ENCODE data around the gene PAX5.

The PAX5 gene

DNA sequence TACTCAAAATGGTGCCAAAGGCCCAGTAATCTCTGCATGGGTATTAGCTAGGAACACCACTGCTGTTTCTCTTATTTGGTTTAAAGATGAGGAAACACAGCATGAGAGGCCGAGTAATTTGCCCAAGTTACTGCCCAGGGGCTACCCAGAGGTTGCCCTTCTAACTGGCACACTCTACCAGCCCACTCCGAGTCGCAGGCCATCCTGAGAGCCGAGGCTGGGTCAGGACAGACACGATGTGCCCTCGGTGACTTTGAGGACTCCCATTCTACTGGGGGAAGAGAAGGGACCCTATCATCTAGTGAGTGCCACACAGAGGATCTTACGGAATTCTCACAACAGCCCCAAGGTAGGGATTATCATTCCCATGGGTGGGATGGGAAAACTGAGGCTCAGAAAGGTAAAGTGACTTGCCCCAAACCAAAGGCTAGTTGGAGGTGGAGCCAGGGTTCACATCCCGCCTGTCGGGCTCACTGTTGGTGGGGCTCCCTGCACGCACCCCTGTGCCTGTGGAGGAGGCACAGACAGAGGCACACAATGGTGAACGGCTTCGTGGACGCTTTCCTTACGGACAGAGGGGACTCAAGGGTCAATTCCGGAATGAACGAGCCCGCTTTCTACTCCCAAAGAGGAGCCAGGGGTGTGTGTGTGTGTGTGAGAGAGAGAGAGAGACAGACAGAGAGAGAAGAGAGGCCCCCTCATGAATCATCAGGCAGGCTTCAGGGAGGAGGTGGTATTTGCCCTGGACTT is 236.4 kb downstream of the PAX5 start:
- H3K4me1 ChIP-seq: peaks cover 10% of the 10 kb centered on the region
- H3K4me2 ChIP-seq: no peak overlapping the region
- H3K9ac ChIP-seq: no peak overlapping the region
- no peak for TF ChIP-seq Cebpa-rat (IDR thresholded peaks at IDR 0.05)
- no peaks in the 10 kb centered on the region for H3K36me3 ChIP-seq
- no peaks in the 10 kb centered on the region for H4K20me1 ChIP-seq
- H3K4me3 ChIP-seq: no peak overlapping the region
- no peaks in the 10 kb centered on the region for H3K27me3 ChIP-seq
- no peak overlapping the region for H3K27ac ChIP-seq
- peaks cover 15% of the 10 kb centered on the region for H3K9me3 ChIP-seq

DNA sequence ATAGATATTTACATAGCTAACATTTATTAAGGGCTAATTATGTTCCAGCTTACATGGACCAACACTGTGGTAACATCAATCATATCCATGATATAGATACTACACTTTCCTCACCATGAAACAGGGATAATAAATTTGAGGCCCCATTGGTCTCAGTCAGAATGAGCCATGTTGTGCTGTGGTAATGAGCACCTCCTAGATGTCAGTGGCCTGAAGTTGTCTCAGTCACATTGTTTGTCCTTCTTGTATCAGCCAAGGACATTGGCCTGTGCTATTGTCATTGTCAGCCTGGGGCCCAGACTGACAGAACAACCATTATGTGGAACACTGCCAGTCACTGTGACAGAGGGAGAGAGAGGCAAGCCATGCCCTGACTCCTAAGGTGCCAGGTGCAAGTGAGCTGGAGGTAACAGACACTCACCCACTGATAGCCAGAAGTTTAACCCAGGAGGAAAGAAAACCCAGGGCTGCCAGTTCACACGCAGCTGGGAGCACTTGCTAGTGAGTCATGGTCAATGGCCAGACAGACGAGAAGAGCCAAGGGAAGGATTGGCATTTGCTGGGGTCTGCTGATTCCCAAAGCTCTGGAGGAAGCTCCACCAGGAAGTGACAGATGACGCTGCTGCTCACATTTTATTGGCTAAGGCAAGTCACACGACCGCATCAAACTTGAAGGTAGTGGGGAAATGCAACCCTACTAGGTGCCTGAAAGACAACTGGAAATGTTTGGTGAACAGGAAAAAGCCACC is 237.2 kb downstream of the PAX5 start:
- Histone ChIP-seq H3K9ac (no peak overlapping the region), H3K36me3 (no peaks in the 10 kb centered on the region)
- no peak for TF ChIP-seq Cebpa-rat (IDR thresholded peaks at IDR 0.05)

GRCh38 chr9:36794461-36794860 is 239.6 kb downstream of the PAX5 start:
- H3K9ac ChIP-seq: no peak overlapping the region
- no peak overlapping the region for H3K4me3 ChIP-seq
- no peaks in the 10 kb centered on the region for H3K27me3 ChIP-seq
- no peaks in the 10 kb centered on the region for H4K20me1 ChIP-seq
- no peaks in the 10 kb centered on the region for H3K36me3 ChIP-seq
- no peak overlapping the region for H3K27ac ChIP-seq
- no peaks in the 10 kb centered on the region for H3K4me1 ChIP-seq
- no peak overlapping the region for H3K4me2 ChIP-seq
- H3K9me3 ChIP-seq: peaks cover 15% of the 10 kb centered on the region
- TF ChIP-seq Cebpa-rat (IDR thresholded peaks at IDR 0.05): no peak

More for the DNA sequence above, 237.2 kb downstream of the PAX5 start:
- H3K27me3 ChIP-seq: no peaks in the 10 kb centered on the region
- H3K4me3 ChIP-seq: no peak overlapping the region
- H3K4me1 ChIP-seq: peaks cover 2% of the 10 kb centered on the region
- peaks cover 15% of the 10 kb centered on the region for H3K9me3 ChIP-seq
- no peak overlapping the region for H3K4me2 ChIP-seq
- no peaks in the 10 kb centered on the region for H4K20me1 ChIP-seq
- no peak overlapping the region for H3K27ac ChIP-seq

GRCh38 chr9:36793277-36793676 is 240.8 kb downstream of the PAX5 start:
- no peak overlapping the region for H3K4me3 ChIP-seq
- no peaks in the 10 kb centered on the region for H3K27me3 ChIP-seq
- TF ChIP-seq Cebpa-rat (IDR thresholded peaks at IDR 0.05): no peak
- H4K20me1 ChIP-seq: no peaks in the 10 kb centered on the region
- H3K36me3 ChIP-seq: no peaks in the 10 kb centered on the region
- H3K27ac ChIP-seq: no peak overlapping the region
- no peaks in the 10 kb centered on the region for H3K4me1 ChIP-seq
- no peak overlapping the region for H3K9ac ChIP-seq
- peaks cover 15% of the 10 kb centered on the region for H3K9me3 ChIP-seq
- no peak overlapping the region for H3K4me2 ChIP-seq

GRCh38 chr9:36791222-36791950 is 242.7 kb downstream of the PAX5 start:
- H3K4me1 ChIP-seq: peaks cover 6% of the 10 kb centered on the region; the same call in 1 of the 2 replicates
- H3K27ac ChIP-seq: no peak overlapping the region
- H3K4me2 ChIP-seq: no peak overlapping the region
- H3K27me3 ChIP-seq: no peaks in the 10 kb centered on the region
- no peak overlapping the region for H3K4me3 ChIP-seq
- peaks cover 15% of the 10 kb centered on the region for H3K9me3 ChIP-seq
- H3K36me3 ChIP-seq: no peaks in the 10 kb centered on the region
- no peaks in the 10 kb centered on the region for H4K20me1 ChIP-seq
- TF ChIP-seq Cebpa-rat (IDR thresholded peaks at IDR 0.05): no peak
- H3K9ac ChIP-seq: no peak overlapping the region

DNA sequence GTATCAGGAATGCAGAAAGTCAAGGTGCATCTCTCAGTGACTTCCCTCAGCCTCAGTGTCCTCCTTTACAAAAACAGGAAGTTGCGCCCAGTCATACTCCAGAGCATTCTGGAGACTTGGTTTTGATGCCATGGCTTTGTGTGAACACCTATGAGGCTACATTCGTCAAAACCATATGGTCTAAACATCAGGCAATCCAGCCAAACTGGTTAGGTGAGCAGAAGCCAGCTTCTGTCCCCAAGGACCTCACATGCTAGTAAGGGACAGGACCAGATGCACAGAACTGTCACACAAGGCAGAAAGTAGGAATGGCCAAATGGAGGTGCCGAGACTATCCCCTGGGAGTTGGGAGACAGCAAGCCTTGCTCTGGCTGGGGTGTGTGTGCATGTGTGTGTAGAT is 244.2 kb downstream of the PAX5 start:
- H3K36me3 ChIP-seq: no peaks in the 10 kb centered on the region
- H3K27me3 ChIP-seq: no peaks in the 10 kb centered on the region
- peaks cover 6% of the 10 kb centered on the region; the same call in 1 of the 2 replicates for H3K4me1 ChIP-seq
- H4K20me1 ChIP-seq: no peaks in the 10 kb centered on the region
- H3K9ac ChIP-seq: no peak overlapping the region
- H3K27ac ChIP-seq: no peak overlapping the region
- H3K4me2 ChIP-seq: no peak overlapping the region
- peaks cover 15% of the 10 kb centered on the region for H3K9me3 ChIP-seq
- no peak overlapping the region for H3K4me3 ChIP-seq
- TF ChIP-seq Cebpa-rat (IDR thresholded peaks at IDR 0.05): no peak

- no peaks in the 10 kb centered on the region for H4K20me1 ChIP-seq
- H3K9ac ChIP-seq: no peak overlapping the region
- H3K4me1 ChIP-seq: peaks cover 6% of the 10 kb centered on the region; the same call in 1 of the 2 replicates
- H3K27me3 ChIP-seq: no peaks in the 10 kb centered on the region
- no peak overlapping the region for H3K27ac ChIP-seq
- peaks cover 7% of the 10 kb centered on the region for H3K9me3 ChIP-seq
- H3K4me3 ChIP-seq: no peak overlapping the region
- no peak overlapping the region for H3K4me2 ChIP-seq
- TF ChIP-seq Cebpa-rat (IDR thresholded peaks at IDR 0.05): no peak
- H3K36me3 ChIP-seq: no peaks in the 10 kb centered on the region
Measured at GRCh38 chr9:36788534-36788933, 245.5 kb downstream of the PAX5 start.

GRCh38 chr9:36787709-36788108 is 246.4 kb downstream of the PAX5 start:
- no peak overlapping the region for H3K4me3 ChIP-seq

More at GRCh38 chr9:36787709-36788108, 246.4 kb downstream of the PAX5 start:
- Histone ChIP-seq H3K36me3 (no peaks in the 10 kb centered on the region), H3K9me3 (no peaks in the 10 kb centered on the region), H4K20me1 (no peaks in the 10 kb centered on the region), H3K27ac (no peak overlapping the region), H3K9ac (no peak overlapping the region), H3K4me2 (no peak overlapping the region), H3K27me3 (no peaks in the 10 kb centered on the region), H3K4me1 (peaks cover 6% of the 10 kb centered on the region; the same call in 1 of the 2 replicates)
- TF ChIP-seq Cebpa-rat (IDR thresholded peaks at IDR 0.05): no peak
